DOHH2 (cell line): ENCODE measurements around the gene ZNRF1.

Source experiments
- EZH2phosphoT487 ChIP-seq: fragments of 200-600 bp; sonication (generic); IDR thresholded peaks from 2 replicates; pipeline ENCODE4 v1.6.1; 2017; ENCODE audit warnings: borderline replicate concordance, mild to moderate bottlenecking, antibody characterized with exemption, low read length, moderate library complexity, mixed read lengths
- TF ChIP-seq, protein P1 (sequence below): fragments of 200-600 bp; sonication (generic); IDR thresholded peaks from one replicate; pipeline ENCODE4 v1.5.1; 2014; ENCODE audit warnings: antibody characterized with exemption, mild to moderate bottlenecking, low read depth, low read length; ENCODE audit not compliant: poor library complexity, severe bottlenecking

DNA sequence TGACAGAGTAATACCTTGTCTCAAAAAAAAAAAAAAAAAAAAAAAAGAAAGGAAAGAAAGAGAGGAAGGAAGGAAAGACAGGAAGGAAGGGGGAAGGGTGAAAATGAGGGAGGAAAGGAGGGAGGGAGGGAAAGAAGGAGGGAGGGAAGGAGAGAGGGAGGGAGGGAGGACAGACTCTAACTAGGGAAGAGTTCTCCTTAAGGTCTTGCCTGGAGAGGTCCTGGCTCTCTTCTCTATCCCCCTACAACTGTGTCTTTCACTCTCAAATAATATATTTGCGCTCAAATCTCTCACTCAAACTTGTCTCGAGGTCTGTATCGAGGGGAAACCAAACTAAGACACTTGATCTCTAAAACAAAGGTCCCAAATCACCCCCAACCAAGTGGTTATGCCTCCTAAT is 49.5 kb upstream of the ZNRF1 start:
- TF ChIP-seq, protein P1, sequence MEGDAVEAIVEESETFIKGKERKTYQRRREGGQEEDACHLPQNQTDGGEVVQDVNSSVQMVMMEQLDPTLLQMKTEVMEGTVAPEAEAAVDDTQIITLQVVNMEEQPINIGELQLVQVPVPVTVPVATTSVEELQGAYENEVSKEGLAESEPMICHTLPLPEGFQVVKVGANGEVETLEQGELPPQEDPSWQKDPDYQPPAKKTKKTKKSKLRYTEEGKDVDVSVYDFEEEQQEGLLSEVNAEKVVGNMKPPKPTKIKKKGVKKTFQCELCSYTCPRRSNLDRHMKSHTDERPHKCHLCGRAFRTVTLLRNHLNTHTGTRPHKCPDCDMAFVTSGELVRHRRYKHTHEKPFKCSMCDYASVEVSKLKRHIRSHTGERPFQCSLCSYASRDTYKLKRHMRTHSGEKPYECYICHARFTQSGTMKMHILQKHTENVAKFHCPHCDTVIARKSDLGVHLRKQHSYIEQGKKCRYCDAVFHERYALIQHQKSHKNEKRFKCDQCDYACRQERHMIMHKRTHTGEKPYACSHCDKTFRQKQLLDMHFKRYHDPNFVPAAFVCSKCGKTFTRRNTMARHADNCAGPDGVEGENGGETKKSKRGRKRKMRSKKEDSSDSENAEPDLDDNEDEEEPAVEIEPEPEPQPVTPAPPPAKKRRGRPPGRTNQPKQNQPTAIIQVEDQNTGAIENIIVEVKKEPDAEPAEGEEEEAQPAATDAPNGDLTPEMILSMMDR, result no peak
- TF ChIP-seq EZH2phosphoT487, result no peak
